GM12874 (cell line): ENCODE results near the gene DOC2B.

Experiments
- TF ChIP-seq, protein P1 (sequence below): IDR thresholded peaks from 2 replicates; pipeline ENCODE4 v1.5.1; 2011; ENCODE audit warnings: low read depth, mild to moderate bottlenecking, control low read depth, low read length, moderate library complexity; ENCODE audit not compliant: insufficient read depth

Gene DOC2B

GRCh38 chr17:177762-178161 lies 3.7 kb downstream of the DOC2B start:
- TF ChIP-seq, protein P1, sequence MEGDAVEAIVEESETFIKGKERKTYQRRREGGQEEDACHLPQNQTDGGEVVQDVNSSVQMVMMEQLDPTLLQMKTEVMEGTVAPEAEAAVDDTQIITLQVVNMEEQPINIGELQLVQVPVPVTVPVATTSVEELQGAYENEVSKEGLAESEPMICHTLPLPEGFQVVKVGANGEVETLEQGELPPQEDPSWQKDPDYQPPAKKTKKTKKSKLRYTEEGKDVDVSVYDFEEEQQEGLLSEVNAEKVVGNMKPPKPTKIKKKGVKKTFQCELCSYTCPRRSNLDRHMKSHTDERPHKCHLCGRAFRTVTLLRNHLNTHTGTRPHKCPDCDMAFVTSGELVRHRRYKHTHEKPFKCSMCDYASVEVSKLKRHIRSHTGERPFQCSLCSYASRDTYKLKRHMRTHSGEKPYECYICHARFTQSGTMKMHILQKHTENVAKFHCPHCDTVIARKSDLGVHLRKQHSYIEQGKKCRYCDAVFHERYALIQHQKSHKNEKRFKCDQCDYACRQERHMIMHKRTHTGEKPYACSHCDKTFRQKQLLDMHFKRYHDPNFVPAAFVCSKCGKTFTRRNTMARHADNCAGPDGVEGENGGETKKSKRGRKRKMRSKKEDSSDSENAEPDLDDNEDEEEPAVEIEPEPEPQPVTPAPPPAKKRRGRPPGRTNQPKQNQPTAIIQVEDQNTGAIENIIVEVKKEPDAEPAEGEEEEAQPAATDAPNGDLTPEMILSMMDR: no peak

DNA sequence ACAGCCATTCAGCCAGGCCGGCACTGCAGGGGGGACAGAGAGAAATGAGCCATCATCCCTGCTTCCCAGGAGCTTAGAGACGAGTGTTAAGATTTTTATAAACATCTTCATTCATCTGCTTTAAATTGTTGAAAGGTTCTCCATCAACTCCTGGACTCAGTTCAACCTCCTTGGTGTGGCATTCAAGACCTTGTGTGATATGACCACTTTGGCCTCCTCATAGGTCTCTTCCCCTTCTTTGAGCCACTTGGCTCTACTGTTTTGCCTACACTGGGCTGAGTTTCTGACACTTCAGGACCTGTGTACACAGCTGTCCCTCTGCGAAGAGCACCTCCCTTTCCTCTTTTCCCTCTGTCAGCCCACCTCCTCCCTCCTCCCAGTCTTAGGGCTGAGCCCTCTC lies 4.3 kb downstream of the DOC2B start:
- TF ChIP-seq, protein P1: no peak

DNA sequence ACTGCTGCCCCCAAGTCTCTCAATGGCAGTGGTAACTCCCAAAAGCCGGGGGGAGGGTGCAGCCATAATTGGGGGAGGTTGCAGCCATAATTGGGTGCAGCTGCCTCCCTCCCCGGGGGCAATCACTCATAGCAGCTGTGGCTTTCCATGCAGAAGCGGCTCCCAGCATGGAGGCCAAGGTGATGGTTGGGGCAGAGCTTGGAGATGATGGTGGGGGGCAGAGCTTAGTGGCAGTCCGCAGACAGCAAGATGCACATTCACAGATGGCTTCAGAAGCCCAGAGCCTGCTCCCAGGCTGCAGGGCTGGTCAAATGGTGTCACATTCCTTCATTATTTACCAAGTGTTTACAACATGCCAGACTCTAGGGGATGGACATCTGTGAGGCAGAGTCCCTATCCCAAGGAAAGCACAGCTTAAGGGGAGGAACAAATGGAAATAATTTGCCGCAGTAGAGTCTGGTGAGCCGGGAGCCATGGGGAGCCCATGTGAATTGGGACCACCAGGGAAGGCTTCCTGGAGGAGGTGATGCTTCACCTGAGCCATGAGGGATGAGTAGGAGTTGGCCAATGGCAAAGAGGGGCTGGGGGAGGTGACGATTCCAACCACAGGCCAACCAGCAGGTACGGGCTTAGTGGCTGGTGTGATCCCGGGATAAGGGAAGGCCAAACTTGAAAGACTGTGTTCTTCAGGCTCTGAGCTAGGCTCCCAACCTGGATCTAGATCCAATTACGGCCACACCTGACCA lies 8.1 kb downstream of the DOC2B start:
- TF ChIP-seq, protein P1: no peak

- TF ChIP-seq, protein P1: no peak
These were observed 9.0 kb downstream of the DOC2B start for GRCh38 chr17:172401-172800.

DNA sequence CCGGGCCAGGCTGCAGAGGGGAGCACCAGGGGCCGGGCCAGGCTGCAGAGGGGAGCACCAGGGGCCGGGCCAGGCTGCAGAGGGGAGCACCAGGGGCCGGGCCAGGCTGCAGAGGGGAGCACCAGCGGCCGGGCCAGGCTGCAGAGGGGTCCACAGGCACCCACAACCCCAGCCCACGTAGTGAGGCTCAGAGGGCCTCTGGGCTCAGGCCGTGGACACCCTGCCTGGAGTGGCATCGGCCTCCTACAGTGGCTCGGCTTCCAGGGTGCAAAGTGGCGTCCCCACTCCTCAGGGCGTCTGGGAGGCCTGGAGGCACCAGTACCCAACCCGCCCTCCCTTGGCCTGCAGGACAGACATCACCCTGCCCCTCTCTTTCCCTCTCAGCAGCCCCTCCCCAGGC lies 9.6 kb downstream of the DOC2B start:
- TF ChIP-seq, protein P1: no peak

- TF ChIP-seq, protein P1: no peak
These were observed 11.2 kb downstream of the DOC2B start for GRCh38 chr17:170130-170670.

- TF ChIP-seq, protein P1: no peak
These were observed 15.5 kb downstream of the DOC2B start for GRCh38 chr17:165939-166338.
